Naive thymus-derived CD4-positive, alpha-beta T cell (primary cell): ENCODE measurements around the gene DAAM1. TPM values are rescaled to one million over a fixed set of nuclear protein-coding genes. Genes with fewer than 3 reads are reported as not detected.

ENCODE experiments used
- ATAC-seq: fragments of 150-1000 bp; cut with Tn5 transposase; 2 replicates; pipeline ENCODE4 v1.10.0; 2021; ENCODE audit warnings: mild to moderate bottlenecking, moderate library complexity
- CTCF ChIA-PET: fragments of 350-600 bp; sonication (Branson Sonifier 250); formaldehyde crosslinking; loops from one replicate; lab custom pipeline; 2021; ENCODE audit warnings: antibody characterized with exemption; lab: Charles Lee
- POLR2A ChIA-PET: fragments of 350-600 bp; sonication (Branson Sonifier 250); formaldehyde crosslinking; loops from one replicate; lab custom pipeline; 2021; ENCODE audit warnings: antibody characterized with exemption, inconsistent platforms; lab: Charles Lee
- DNase-seq, 9 donors: peaks; one replicate each; pipeline versions ENCODE4 v3.0.0 to v3.0.0-alpha.2; 2020 to 2022; ENCODE audit warnings: mixed read lengths in 1 of 9
- H3K27ac ChIP-seq: one replicate; pipeline ENCODE4 v1.7.0; 2013; ENCODE audit warnings: mild to moderate bottlenecking, low read depth, low read length, moderate library complexity
- H3K27me3 ChIP-seq, 2 donors: one replicate each; pipeline ENCODE4 v1.7.0; 2013; ENCODE audit warnings: low read length in 2 of 2, mild to moderate bottlenecking in 2 of 2, moderate library complexity in 2 of 2; ENCODE audit not compliant: control insufficient read depth in 2 of 2, insufficient read depth in 2 of 2
- H3K36me3 ChIP-seq, 3 experiments: 1 replicate in 2 of 3; 2 replicates in 1 of 3; pipeline ENCODE4 v1.7.0; 2013; ENCODE audit warnings: low read length in 3 of 3, mild to moderate bottlenecking in 3 of 3, moderate library complexity in 1 of 3; ENCODE audit not compliant: insufficient read depth in 3 of 3, control insufficient read depth in 2 of 3
- H3K4me1 ChIP-seq, 2 donors: one replicate each; pipeline ENCODE4 v1.7.0; 2013; ENCODE audit warnings: low read length in 2 of 2, mild to moderate bottlenecking in 2 of 2, moderate library complexity in 1 of 2; ENCODE audit not compliant: control insufficient read depth in 2 of 2, insufficient read depth in 2 of 2
- H3K4me3 ChIP-seq: 2 replicates; pipeline ENCODE4 v1.7.0; 2013; ENCODE audit warnings: mild to moderate bottlenecking, low read length
- H3K9me3 ChIP-seq, 3 experiments: 1 replicate in 2 of 3; 2 replicates in 1 of 3; pipeline ENCODE4 v1.7.0; 2013; ENCODE audit warnings: low read length in 3 of 3; ENCODE audit not compliant: control insufficient read depth in 2 of 3
- H3K27ac Mint-ChIP-seq, 9 donors: one replicate each; pipeline ENCODE4 v1.8.0; 2020 to 2022; ENCODE audit warnings: mixed read lengths in 9 of 9, mild to moderate bottlenecking in 8 of 9, moderate library complexity in 5 of 9, inconsistent platforms in 2 of 9
- H3K27me3 Mint-ChIP-seq, 5 donors: one replicate each; pipeline ENCODE4 v1.8.0; 2021 to 2022; ENCODE audit warnings: mixed read lengths in 5 of 5, mild to moderate bottlenecking in 1 of 5
- H3K36me3 Mint-ChIP-seq, 5 donors: one replicate each; pipeline ENCODE4 v1.8.0; 2020 to 2022; ENCODE audit warnings: mixed read lengths in 5 of 5, mild to moderate bottlenecking in 3 of 5, inconsistent platforms in 1 of 5
- H3K4me1 Mint-ChIP-seq, 7 donors: one replicate each; pipeline ENCODE4 v1.8.0; 2020 to 2022; ENCODE audit warnings: mixed read lengths in 7 of 7, mild to moderate bottlenecking in 3 of 7, inconsistent platforms in 1 of 7
- H3K4me3 Mint-ChIP-seq, 10 donors: one replicate each; pipeline ENCODE4 v1.8.0; 2020 to 2022; ENCODE audit warnings: mild to moderate bottlenecking in 10 of 10, mixed read lengths in 10 of 10, moderate library complexity in 6 of 10, inconsistent platforms in 2 of 10
- H3K9me3 Mint-ChIP-seq, 11 donors: one replicate each; pipeline ENCODE4 v1.8.0; 2020 to 2022; ENCODE audit warnings: mixed read lengths in 11 of 11, mild to moderate bottlenecking in 4 of 11, inconsistent platforms in 1 of 11, moderate library complexity in 1 of 11
- intact Hi-C, 2 donors: fragments of 100-400 bp; cut with micrococcal nuclease; formaldehyde crosslinking; loops; one replicate each; pipeline ENCODE4 v1.15.1; 2023
- polyA plus RNA-seq, 2 donors: library from polyadenylated mRNA; unstranded; fragments of 300-500 nt; fragmentation: Illumina TruSeq; gene quantifications; one replicate each; pipeline ENCODE4 v1.2.3, GENCODE V29; 2021
- total RNA-seq, 6 experiments: library from RNA in 5 of 6; stranded (reverse) in 5 of 6; gene quantifications; 1 replicate in 5 of 6; 2 replicates in 1 of 6; pipeline ENCODE4 v1.2.3 and lab custom pipeline; 2021 to 2026

The DAAM1 gene
- total RNA-seq (10 to 100 TPM; 10.1 to 21.0 (median 16.9) TPM), polyA plus RNA-seq (1 to 10 TPM; 5.5 to 8.1 TPM), total RNA-seq (lab: John Stamatoyannopoulos, UW) (11.7 reads per million, percentile 39 among the genes with 10 or more reads in this experiment)

DNA sequence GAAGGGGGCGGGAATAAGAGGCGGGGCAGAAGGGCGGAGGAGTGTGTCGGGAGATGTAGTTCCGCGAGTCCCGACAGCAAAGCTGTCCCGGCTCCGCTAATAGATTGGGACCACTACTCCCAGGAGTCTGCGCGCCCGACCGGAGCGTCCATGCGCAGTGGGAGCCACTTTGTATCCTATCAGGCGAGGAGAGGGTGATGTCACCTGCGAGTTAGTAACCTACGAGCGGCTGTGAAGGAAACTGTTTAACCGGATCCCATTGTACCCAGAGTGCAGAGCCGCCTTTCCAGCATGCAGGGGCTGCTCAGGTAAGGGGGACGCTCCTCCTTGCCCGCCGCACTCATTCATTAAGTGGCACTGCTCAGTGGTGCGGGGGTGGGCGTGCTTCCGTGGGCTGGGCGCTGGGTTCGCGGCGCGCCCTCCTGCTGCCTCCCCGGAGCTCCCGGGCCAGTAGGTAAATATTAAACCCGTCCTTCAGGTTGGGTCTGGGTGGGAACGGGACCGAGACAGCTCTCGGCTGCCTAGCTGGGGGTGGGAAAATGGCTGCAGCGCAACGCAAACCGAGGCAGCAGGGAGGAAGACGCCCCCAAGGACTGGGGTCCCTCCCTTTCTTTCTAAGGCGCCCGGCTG is at the start of gene DAAM1:
Gene DAAM1, plus strand, starts transcription at position 207 of the 630 bp plus-strand sequence. CDS start 74,811 bp downstream, outside the sequence.
- Mint-ChIP-seq H3K36me3 (peaks cover 0 to 4% (median 0%) of the 10 kb centered on the region in 5 donors), H3K9me3 (no peaks in the 10 kb centered on the region), H3K27ac (peak within 1 kb of the TSS; percentile 85 to 98 (median 94)), H3K4me1 (peaks cover 15 to 30% (median 21%) of the 10 kb centered on the region in 7 donors), H3K27me3 (peaks cover 7 to 35% (median 11%) of the 10 kb centered on the region in 5 donors), H3K4me3 (peak within 1 kb of the TSS; percentile 92 to 100 (median 96))
- Histone ChIP-seq H3K36me3 (peaks cover 0 to 6% (median 0%) of the 10 kb centered on the region in 3 experiments), H3K9me3 (no peaks in the 10 kb centered on the region), H3K4me1 (peaks cover 0 to 10% of the 10 kb centered on the region in 2 donors), H3K27ac (peak within 1 kb of the TSS; percentile 91), H3K4me3 (peak within 1 kb of the TSS; percentile 93), H3K27me3 (no peaks in the 10 kb centered on the region)
- peak; percentile 82 to 99 (median 96) for DNase-seq
- ChIA-PET POLR2A (interaction anchor here (1.1 to 1.5 kb wide), 4 partner anchors 12 to 891 kb away, joined by 3 to 7 read pairs (median 4); partner anchors contain the start of genes ARID4A, JKAMP and L3HYPDH), CTCF (interaction anchor here (0.6 to 1.3 kb wide), 2 partner anchors 42 to 63 kb away, joined by 3 read pairs; no protein-coding TSS in a partner anchor)
- intact Hi-C loops = loop anchor here (1.0 to 10.0 kb wide), 28 partner anchors 62 to 1920 kb away; partner anchors contain the start of genes ARID4A (in 2 of the 2), DACT1 (in 2 of the 2), JKAMP (in 2 of the 2) and KIAA0586 (in 2 of the 2)
- peak; percentile 96 for ATAC-seq

DNA sequence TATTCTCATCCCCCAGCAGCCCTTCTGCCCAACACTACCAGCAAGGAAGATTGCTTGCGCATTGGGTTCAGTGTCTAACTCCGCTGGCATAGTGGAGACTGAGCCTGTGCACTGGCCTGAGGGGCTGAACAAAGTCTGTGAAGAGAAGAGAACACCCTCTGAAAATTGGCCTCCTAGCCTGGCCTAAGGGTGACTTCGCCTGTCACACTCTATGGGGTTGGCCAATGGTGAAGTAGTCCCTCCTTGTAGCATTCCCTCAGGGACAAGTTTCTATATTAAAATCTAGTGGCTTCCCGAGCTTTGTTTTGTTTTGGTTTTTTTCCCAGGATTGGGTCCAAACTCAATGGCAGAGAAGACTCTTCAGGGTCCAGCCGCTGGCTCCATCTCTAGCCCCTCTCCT is 49.1 kb upstream of the DAAM1 start:
- POLR2A ChIA-PET = no interaction called here
- H3K9me3 Mint-ChIP-seq = no peaks in the 10 kb centered on the region

DNA sequence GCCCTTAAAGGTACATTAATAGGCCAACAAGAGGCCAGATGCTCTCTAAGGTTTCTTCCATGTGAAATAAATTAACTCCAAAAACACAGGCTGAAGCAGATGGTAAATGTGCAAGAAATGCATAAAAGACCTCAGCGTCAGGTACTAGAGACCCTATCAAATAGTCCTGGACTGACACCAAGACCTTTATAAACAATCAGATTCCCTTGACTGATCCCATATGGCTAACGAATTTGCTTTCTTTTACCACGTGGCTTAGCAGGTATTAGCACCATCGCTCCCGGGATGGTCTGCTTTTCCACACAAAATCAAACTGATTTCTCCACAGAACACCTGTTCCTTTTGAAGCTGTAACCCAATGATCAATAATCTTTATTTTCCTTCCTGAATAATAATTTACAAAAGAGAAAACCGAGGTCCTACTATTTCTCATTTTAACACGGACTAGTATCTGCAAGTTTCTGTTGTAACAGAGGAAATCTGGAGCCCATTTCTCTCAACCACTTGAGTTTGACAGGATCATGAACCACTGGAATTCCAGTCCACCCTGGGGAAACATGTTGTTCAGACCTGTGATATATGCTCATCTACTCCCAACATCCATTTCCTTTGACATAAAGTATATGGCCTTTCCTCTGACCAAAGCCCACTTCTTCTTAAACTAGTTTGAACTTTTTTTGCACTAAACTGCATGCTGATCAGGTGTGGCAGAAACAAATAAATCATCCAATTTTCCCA is 48.2 kb upstream of the DAAM1 start:
- intact Hi-C loops = no loop called here
- Histone ChIP-seq H3K4me1 (no peaks in the 10 kb centered on the region), H3K9me3 (no peaks in the 10 kb centered on the region), H3K36me3 (no peaks in the 10 kb centered on the region), H3K4me3 (no peak overlapping the region), H3K27ac (no peak overlapping the region), H3K27me3 (no peaks in the 10 kb centered on the region)
- no peak overlapping the region for H3K4me3 Mint-ChIP-seq
- H3K27me3 Mint-ChIP-seq = peaks cover 0 to 9% (median 0%) of the 10 kb centered on the region in 5 donors
- no peaks in the 10 kb centered on the region for H3K9me3 Mint-ChIP-seq
- DNase-seq = no peak
- no peak overlapping the region for H3K27ac Mint-ChIP-seq
- H3K36me3 Mint-ChIP-seq = no peaks in the 10 kb centered on the region
- no peaks in the 10 kb centered on the region for H3K4me1 Mint-ChIP-seq
- ChIA-PET POLR2A (no interaction called here), CTCF (no interaction called here)
- ATAC-seq = no peak

More for the DNA sequence above, 49.1 kb upstream of the DAAM1 start:
- Histone ChIP-seq H3K4me3 (no peak overlapping the region), H3K27ac (no peak overlapping the region), H3K36me3 (no peaks in the 10 kb centered on the region), H3K4me1 (no peaks in the 10 kb centered on the region), H3K27me3 (no peaks in the 10 kb centered on the region), H3K9me3 (no peaks in the 10 kb centered on the region)
- H3K4me3 Mint-ChIP-seq = no peak overlapping the region
- intact Hi-C loops = no loop called here
- DNase-seq (no peak), ATAC-seq (no peak)
- H3K4me1 Mint-ChIP-seq = no peaks in the 10 kb centered on the region
- H3K27ac Mint-ChIP-seq = no peak overlapping the region
- CTCF ChIA-PET = no interaction called here
- no peaks in the 10 kb centered on the region for H3K36me3 Mint-ChIP-seq
- H3K27me3 Mint-ChIP-seq = peaks cover 0 to 7% (median 0%) of the 10 kb centered on the region in 5 donors

DNA sequence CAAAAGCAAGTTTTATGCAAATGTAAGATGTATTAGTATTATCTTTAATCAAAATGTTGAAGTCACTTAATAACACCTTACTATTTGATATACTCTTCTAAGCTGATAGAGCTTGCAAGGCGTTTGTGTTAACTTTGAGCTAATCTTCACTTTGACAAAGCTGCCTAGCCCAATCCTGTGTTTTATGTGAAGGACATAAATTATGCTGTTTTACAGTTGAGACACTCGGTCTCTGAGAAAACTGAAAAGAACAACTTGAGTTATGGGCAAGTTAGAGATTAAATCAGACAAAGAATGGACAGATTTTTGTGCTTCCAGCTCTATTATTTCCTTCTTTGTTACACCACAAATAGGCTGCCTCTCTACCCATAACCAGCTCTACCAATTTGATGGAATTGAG is 42.0 kb upstream of the DAAM1 start:
- POLR2A ChIA-PET = no interaction called here
- no peaks in the 10 kb centered on the region for H3K4me1 ChIP-seq
- H3K27me3 Mint-ChIP-seq = peaks cover 0 to 18% (median 0%) of the 10 kb centered on the region in 5 donors

DNA sequence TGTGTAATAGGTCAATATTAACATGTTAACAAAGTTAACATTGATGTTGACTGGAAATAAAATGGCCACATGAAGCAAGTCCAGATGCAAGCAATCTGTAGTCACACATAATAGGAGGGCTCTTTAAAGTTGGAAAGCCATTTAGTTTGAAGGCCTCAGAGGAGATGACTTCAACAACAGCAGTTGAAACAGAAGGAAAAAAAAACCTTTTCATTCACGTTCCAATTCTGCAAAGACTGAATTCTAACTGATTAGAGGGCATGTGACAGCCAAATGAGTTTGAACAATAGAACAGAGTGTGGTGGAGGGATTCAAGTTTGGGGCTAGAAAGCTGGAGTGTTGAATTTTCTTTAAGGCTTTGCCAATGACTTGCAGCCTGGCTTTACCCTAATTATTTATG is 41.5 kb upstream of the DAAM1 start:
- intact Hi-C loops = no loop called here
- ATAC-seq (no peak), DNase-seq (no peak)
- POLR2A ChIA-PET = no interaction called here
- Histone ChIP-seq H3K4me3 (no peak overlapping the region), H3K4me1 (no peaks in the 10 kb centered on the region), H3K36me3 (no peaks in the 10 kb centered on the region), H3K27ac (no peak overlapping the region), H3K27me3 (no peaks in the 10 kb centered on the region), H3K9me3 (no peaks in the 10 kb centered on the region)
- Mint-ChIP-seq H3K4me3 (no peak overlapping the region), H3K27me3 (peaks cover 0 to 17% (median 0%) of the 10 kb centered on the region in 5 donors), H3K9me3 (no peaks in the 10 kb centered on the region), H3K36me3 (no peaks in the 10 kb centered on the region), H3K27ac (peak overlapping the region in 1 of 9 donors; percentile 23), H3K4me1 (peaks cover 0 to 4% (median 0%) of the 10 kb centered on the region in 7 donors)
- CTCF ChIA-PET = interaction anchor here (1.0 kb wide), 1 partner anchor 42 kb away, joined by 3 read pairs; the partner anchor contains the start of gene DAAM1

More for the DNA sequence above, 42.0 kb upstream of the DAAM1 start:
- DNase-seq (no peak), ATAC-seq (no peak)
- CTCF ChIA-PET = interaction anchor here (1.0 kb wide), 1 partner anchor 42 kb away, joined by 3 read pairs; the partner anchor contains the start of gene DAAM1
- Mint-ChIP-seq H3K36me3 (no peaks in the 10 kb centered on the region), H3K4me1 (peaks cover 0 to 4% (median 0%) of the 10 kb centered on the region in 7 donors), H3K4me3 (no peak overlapping the region), H3K27ac (no peak overlapping the region), H3K9me3 (no peaks in the 10 kb centered on the region)
- Histone ChIP-seq H3K27ac (no peak overlapping the region), H3K9me3 (no peaks in the 10 kb centered on the region), H3K27me3 (no peaks in the 10 kb centered on the region), H3K36me3 (no peaks in the 10 kb centered on the region), H3K4me3 (no peak overlapping the region)
- intact Hi-C loops = no loop called here

DNA sequence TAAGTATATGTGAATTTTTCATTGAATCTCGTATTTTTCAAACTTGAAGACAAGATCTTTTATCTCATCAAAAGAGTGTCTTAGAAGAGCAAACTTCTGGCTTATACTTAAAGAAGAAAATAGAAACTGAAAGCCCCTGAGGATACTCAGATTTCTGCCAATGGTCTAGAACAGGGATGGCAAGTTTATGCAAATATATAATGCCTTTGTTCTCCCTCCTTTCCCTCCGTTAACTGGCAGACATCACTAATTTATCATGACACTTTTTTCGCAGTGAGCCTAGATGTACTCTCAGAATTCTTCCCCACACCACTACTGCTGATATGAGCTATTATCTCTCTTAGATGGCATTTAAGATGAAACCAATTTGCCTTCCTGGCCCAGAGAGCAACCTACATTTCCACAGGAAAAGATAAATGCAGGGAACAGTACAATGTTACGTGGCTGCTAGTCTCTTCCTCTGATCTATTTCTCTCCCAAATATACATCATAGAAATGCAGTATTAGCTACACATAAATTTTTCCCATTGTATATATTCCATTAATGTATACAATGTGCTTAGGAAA is 40.0 kb upstream of the DAAM1 start:
- intact Hi-C loops = no loop called here
- no peak overlapping the region for H3K27ac Mint-ChIP-seq
- H3K9me3 Mint-ChIP-seq = no peaks in the 10 kb centered on the region
- CTCF ChIA-PET = no interaction called here
- POLR2A ChIA-PET = no interaction called here
- no peaks in the 10 kb centered on the region for H3K27me3 ChIP-seq
- H3K27ac ChIP-seq = no peak overlapping the region
- H3K9me3 ChIP-seq = no peaks in the 10 kb centered on the region
- H3K4me3 ChIP-seq = no peak overlapping the region
- peaks cover 0 to 5% (median 0%) of the 10 kb centered on the region in 7 donors for H3K4me1 Mint-ChIP-seq
- H3K27me3 Mint-ChIP-seq = peaks cover 0 to 10% (median 0%) of the 10 kb centered on the region in 5 donors
- no peaks in the 10 kb centered on the region for H3K4me1 ChIP-seq
- no peak for DNase-seq
- no peaks in the 10 kb centered on the region for H3K36me3 Mint-ChIP-seq
- H3K36me3 ChIP-seq = no peaks in the 10 kb centered on the region
- no peak for ATAC-seq
- no peak overlapping the region for H3K4me3 Mint-ChIP-seq
